ENCODE measurements around the gene TBC1D14. TPM values are rescaled to one million over a fixed set of nuclear protein-coding genes. Genes with fewer than 3 reads are reported as not detected.

The TBC1D14 gene
- total and polyA plus RNA-seq, 2 donors from 2014 or later: 44.9 to 77.7 TPM

- DNase-seq (no peak), FAIRE-seq (no peak)
- intact Hi-C loops (cut with DNase I): no loop called here
- no peaks in the 10 kb centered on the region for H3K9me3 ChIP-seq (ENCODE audit: control insufficient read depth in 2 of 3, insufficient read depth in 1 of 3, low read length in 3 of 3)
- peaks cover 2 to 34% (median 31%) of the 10 kb centered on the region in 3 donors for H3K36me3 ChIP-seq (ENCODE audit: control insufficient read depth in 2 of 3, insufficient read depth in 3 of 3, low read length in 3 of 3)
- peaks cover 0 to 4% (median 4%) of the 10 kb centered on the region in 3 donors for H3K4me1 ChIP-seq (ENCODE audit: control insufficient read depth in 2 of 3, insufficient read depth in 2 of 3, low read depth in 1 of 3, low read length in 3 of 3)
- no peak overlapping the region for H3K4me3 ChIP-seq (ENCODE audit: low read length in 3 of 3)
- no peaks in the 10 kb centered on the region for H3K27me3 ChIP-seq (ENCODE audit: control insufficient read depth, insufficient read depth, low read length)
- no peak overlapping the region for H3K9ac ChIP-seq (ENCODE audit: low read length in 3 of 3)
- no peak overlapping the region for H3K27ac ChIP-seq (ENCODE audit: low read depth in 2 of 2, low read length in 2 of 2)
- TF ChIP-seq CTCF (IDR thresholded peaks at IDR 0.05; ENCODE audit: borderline replicate concordance, extremely low read depth, insufficient read depth): no peak
Observed at GRCh38 chr4:7017446-7018048, 107.9 kb downstream of the TBC1D14 start.

GRCh38 chr4:7018281-7018680, 108.7 kb downstream of the TBC1D14 start:
- FAIRE-seq: no peak
- peaks cover 0 to 4% (median 4%) of the 10 kb centered on the region in 3 donors for H3K4me1 ChIP-seq (ENCODE audit: control insufficient read depth in 2 of 3, insufficient read depth in 2 of 3, low read depth in 1 of 3, low read length in 3 of 3)
- H3K36me3 ChIP-seq (ENCODE audit: control insufficient read depth in 2 of 3, insufficient read depth in 3 of 3, low read length in 3 of 3): peaks cover 2 to 35% (median 29%) of the 10 kb centered on the region in 3 donors

GRCh38 chr4:7019367-7019766, 109.7 kb downstream of the TBC1D14 start:
- Histone ChIP-seq H3K36me3 (ENCODE audit: control insufficient read depth in 2 of 3, insufficient read depth in 3 of 3, low read length in 3 of 3) (peaks cover 2 to 39% (median 32%) of the 10 kb centered on the region in 3 donors), H3K9ac (ENCODE audit: low read length in 3 of 3) (no peak overlapping the region), H3K9me3 (ENCODE audit: control insufficient read depth in 2 of 3, insufficient read depth in 1 of 3, low read length in 3 of 3) (no peaks in the 10 kb centered on the region), H3K27ac (ENCODE audit: low read depth in 2 of 2, low read length in 2 of 2) (no peak overlapping the region), H3K27me3 (ENCODE audit: control insufficient read depth, insufficient read depth, low read length) (no peaks in the 10 kb centered on the region), H3K4me1 (ENCODE audit: control insufficient read depth in 2 of 3, insufficient read depth in 2 of 3, low read depth in 1 of 3, low read length in 3 of 3) (peaks cover 0 to 4% (median 4%) of the 10 kb centered on the region in 3 donors), H3K4me3 (ENCODE audit: low read length in 3 of 3) (no peak overlapping the region)
- no peak for FAIRE-seq
- TF ChIP-seq CTCF (IDR thresholded peaks at IDR 0.05; ENCODE audit: borderline replicate concordance, extremely low read depth, insufficient read depth): no peak
- intact Hi-C loops (cut with DNase I): no loop called here
- no peak for DNase-seq

More at GRCh38 chr4:7018281-7018680, 108.7 kb downstream of the TBC1D14 start:
- Histone ChIP-seq H3K4me3 (ENCODE audit: low read length in 3 of 3) (no peak overlapping the region), H3K27me3 (ENCODE audit: control insufficient read depth, insufficient read depth, low read length) (no peaks in the 10 kb centered on the region), H3K9ac (ENCODE audit: low read length in 3 of 3) (no peak overlapping the region), H3K9me3 (ENCODE audit: control insufficient read depth in 2 of 3, insufficient read depth in 1 of 3, low read length in 3 of 3) (no peaks in the 10 kb centered on the region), H3K27ac (ENCODE audit: low read depth in 2 of 2, low read length in 2 of 2) (no peak overlapping the region)
- intact Hi-C loops (cut with DNase I): no loop called here
- no peak for DNase-seq
- no peak for TF ChIP-seq CTCF (IDR thresholded peaks at IDR 0.05; ENCODE audit: borderline replicate concordance, extremely low read depth, insufficient read depth)

All from kidney (tissue), 14 donors.